B cell (primary cell): ENCODE data around the gene FBXL13. TPM values are rescaled to one million over a fixed set of nuclear protein-coding genes. Genes with fewer than 3 reads are reported as not detected.

Experiments used
- ATAC-seq: fragments of 200-7000 bp; cut with Tn5 transposase; one replicate; pipeline ENCODE4 v1.10.0; 2021; ENCODE audit warnings: low read depth, mild to moderate bottlenecking, moderate number of reproducible peaks, moderate library complexity
- CTCF ChIA-PET: fragments of 350-600 bp; sonication (Branson Sonifier 250); formaldehyde crosslinking; loops from one replicate; lab custom pipeline; 2021; ENCODE audit warnings: antibody characterized with exemption, inconsistent platforms; lab: Charles Lee
- POLR2A ChIA-PET: fragments of 350-600 bp; sonication (Branson Sonifier 250); formaldehyde crosslinking; loops from one replicate; lab custom pipeline; 2021; ENCODE audit warnings: antibody characterized with exemption; lab: Charles Lee
- DNase-seq: peaks from one replicate; pipeline ENCODE4 v3.0.0; 2013
- H2AFZ ChIP-seq: 2 replicates; pipeline ENCODE4 v1.6.1; 2012; ENCODE audit warnings: mild to moderate bottlenecking, low read depth, low read length; ENCODE audit not compliant: insufficient read depth, poor library complexity, severe bottlenecking
- H3K27ac ChIP-seq, 2 donors: 1 replicate in 1 of 2; 2 replicates in 1 of 2; pipeline ENCODE4 v1.5.1; 2012 to 2013; ENCODE audit warnings: low read length in 2 of 2, mild to moderate bottlenecking in 2 of 2, moderate library complexity in 1 of 2
- H3K27me3 ChIP-seq, 4 experiments: fragments of 200-600 bp in 1 of 4; sonication (generic) in 1 of 4; replicated peaks in 1 of 4; 1 replicate in 2 of 4; 2 replicates in 2 of 4; pipeline versions ENCODE4 v1.6.1 to v1.7.0; 2013 to 2016; ENCODE audit warnings: low read length in 3 of 4, mild to moderate bottlenecking in 2 of 4, mixed read lengths in 1 of 4, moderate library complexity in 1 of 4; ENCODE audit not compliant: insufficient read depth in 4 of 4, control insufficient read depth in 3 of 4; ENCODE audit errors: control extremely low read depth in 1 of 4
- H3K36me3 ChIP-seq, 2 experiments: replicated peaks in 1 of 2; 1 replicate in 1 of 2; 2 replicates in 1 of 2; pipeline versions ENCODE4 v1.6.1 to v1.7.1; 2013; ENCODE audit warnings: low read length in 1 of 2; ENCODE audit not compliant: insufficient read depth in 2 of 2, control insufficient read depth in 1 of 2; ENCODE audit errors: control extremely low read depth in 1 of 2, extremely low read depth in 1 of 2
- H3K4me1 ChIP-seq, 2 donors: fragments of 200-600 bp in 1 of 2; sonication (generic) in 1 of 2; 1 replicate in 1 of 2; 2 replicates in 1 of 2; pipeline versions ENCODE4 v1.5.1 to v1.6.1; 2013 to 2017; ENCODE audit warnings: low read length in 2 of 2; ENCODE audit not compliant: control insufficient read depth in 2 of 2, insufficient read depth in 2 of 2
- H3K4me2 ChIP-seq: replicated peaks from 2 replicates; pipeline ENCODE3; 2012; ENCODE audit warnings: mild to moderate bottlenecking, low read depth, low read length; ENCODE audit not compliant: poor library complexity, severe bottlenecking
- H3K4me3 ChIP-seq, 5 experiments: fragments of 200-600 bp in 1 of 5; sonication (generic) in 1 of 5; 1 replicate in 3 of 5; 2 replicates in 2 of 5; pipeline versions ENCODE4 v1.5.1 to v1.7.0; 2011 to 2016; ENCODE audit warnings: low read length in 4 of 5, mild to moderate bottlenecking in 4 of 5, low read depth in 2 of 5, control low read depth in 1 of 5, moderate library complexity in 1 of 5; ENCODE audit not compliant: insufficient read depth in 1 of 5; ENCODE audit errors: control extremely low read depth in 1 of 5, extremely low read depth in 1 of 5
- H3K79me2 ChIP-seq: fragments of 200-600 bp; sonication (generic); one replicate; pipeline ENCODE4 v1.6.0; 2016; ENCODE audit warnings: low read length; ENCODE audit not compliant: control insufficient read depth, insufficient read depth
- H3K9ac ChIP-seq: fragments of 200-600 bp; sonication (generic); 2 replicates; pipeline ENCODE4 v1.6.1; 2017; ENCODE audit warnings: mild to moderate bottlenecking, low read length, moderate library complexity
- H3K9me3 ChIP-seq, 3 donors: one replicate each; pipeline versions ENCODE4 v1.6.1 to v1.7.1; 2013; ENCODE audit warnings: low read length in 2 of 3; ENCODE audit not compliant: control insufficient read depth in 2 of 3, insufficient read depth in 1 of 3; ENCODE audit errors: control extremely low read depth in 1 of 3
- H4K20me1 ChIP-seq: 2 replicates; pipeline ENCODE4 v1.6.0; 2012; ENCODE audit warnings: mild to moderate bottlenecking, low read length; ENCODE audit not compliant: insufficient read depth, control insufficient read depth, poor library complexity, severe bottlenecking
- H3K27ac Mint-ChIP-seq: one replicate; pipeline ENCODE4 v1.8.0; 2021; ENCODE audit warnings: mixed read lengths
- H3K27me3 Mint-ChIP-seq: one replicate; pipeline ENCODE4 v1.8.0; 2021; ENCODE audit warnings: mixed read lengths
- H3K4me1 Mint-ChIP-seq: one replicate; pipeline ENCODE4 v1.8.0; 2021; ENCODE audit warnings: mixed read lengths
- H3K4me3 Mint-ChIP-seq: one replicate; pipeline ENCODE4 v1.8.0; 2021; ENCODE audit warnings: mixed read lengths
- H3K9me3 Mint-ChIP-seq: one replicate; pipeline ENCODE4 v1.8.0; 2022; ENCODE audit warnings: mixed read lengths; ENCODE audit not compliant: insufficient read depth
- CTCF ChIP-seq: fragments of 200-600 bp; IDR thresholded peaks from one replicate; pipeline ENCODE4 v1.8.0; 2022; ENCODE audit warnings: antibody characterized with exemption, mild to moderate bottlenecking
- EZH2 ChIP-seq: IDR thresholded peaks from 2 replicates; pipeline ENCODE4 v1.6.1; 2012; ENCODE audit warnings: borderline replicate concordance, low read depth, mild to moderate bottlenecking, moderate library complexity, low read length; ENCODE audit not compliant: insufficient read depth, poor library complexity, severe bottlenecking
- WGBS: methylation state at CpG from one replicate; pipeline ENCODE4 v1.1.5; 2013; ENCODE audit warnings: missing lambda C conversion rate; ENCODE audit not compliant: insufficient coverage; 5-methylcytosine and 5-hydroxymethylcytosine counted together
- intact Hi-C: fragments of 100-400 bp; cut with micrococcal nuclease; formaldehyde crosslinking; loops from one replicate; pipeline ENCODE4 v1.10.0; 2022
- polyA plus RNA-seq: library from polyadenylated mRNA; depleted of rRNA; stranded (reverse); fragments of >200 nt; gene quantifications from 2 replicates; pipeline ENCODE4 v1.2.3, GENCODE V29; 2012
- total RNA-seq, 2 donors: library from RNA; stranded (reverse); fragments of 120-200 nt in 1 of 2; gene quantifications; 1 replicate in 1 of 2; 2 replicates in 1 of 2; pipeline versions ENCODE4 v1.2.3 to v1.2.4, GENCODE V29; 2013 to 2022

Gene FBXL13
- total and polyA plus RNA-seq, 2 donors (not counting 1 experiment from before 2014, with no cell fraction given) = 0.22 to 4.0 TPM

- Histone ChIP-seq H4K20me1 (no peaks in the 10 kb centered on the region), H3K9me3 (no peaks in the 10 kb centered on the region), H3K4me3 (no peak overlapping the region), H2AFZ (no peak overlapping the region), H3K9ac (no peak overlapping the region), H3K4me2 (no peak overlapping the region), H3K4me1 (no peaks in the 10 kb centered on the region), H3K79me2 (no peaks in the 10 kb centered on the region), H3K27me3 (no peaks in the 10 kb centered on the region), H3K36me3 (no peaks in the 10 kb centered on the region), H3K27ac (no peak overlapping the region)
- WGBS = 100% methylated on average over 1 of the region's 1 CpG
- Mint-ChIP-seq H3K9me3 (no peaks in the 10 kb centered on the region), H3K27ac (no peak overlapping the region), H3K27me3 (no peaks in the 10 kb centered on the region), H3K4me3 (no peak overlapping the region), H3K4me1 (no peaks in the 10 kb centered on the region)
- ATAC-seq (no peak), DNase-seq (no peak)
- POLR2A ChIA-PET = no interaction called here
- intact Hi-C loops = no loop called here
- CTCF ChIA-PET = no interaction called here
- TF ChIP-seq CTCF (no peak), EZH2 (no peak)
These were observed 135.9 kb downstream of the FBXL13 start for GRCh38 chr7:102938679-102939078.

GRCh38 chr7:102935450-102936115 lies 139.0 kb downstream of the FBXL13 start:
- Histone ChIP-seq H3K36me3 (no peaks in the 10 kb centered on the region), H3K27ac (no peak overlapping the region), H2AFZ (peak overlapping the region; percentile 21), H3K4me1 (no peaks in the 10 kb centered on the region), H3K27me3 (no peaks in the 10 kb centered on the region), H3K4me3 (no peak overlapping the region), H3K79me2 (no peaks in the 10 kb centered on the region), H3K9ac (no peak overlapping the region), H4K20me1 (no peaks in the 10 kb centered on the region), H3K9me3 (no peaks in the 10 kb centered on the region), H3K4me2 (no peak overlapping the region)
- no peaks in the 10 kb centered on the region for H3K27me3 Mint-ChIP-seq
- no peaks in the 10 kb centered on the region for H3K9me3 Mint-ChIP-seq
- H3K4me3 Mint-ChIP-seq = no peak overlapping the region
- ATAC-seq = no peak
- 20% methylated on average over 1 of the region's 6 CpGs for whole genome bisulfite sequencing
- TF ChIP-seq CTCF (no peak), EZH2 (no peak)
- H3K27ac Mint-ChIP-seq = no peak overlapping the region
- POLR2A ChIA-PET = no interaction called here
- CTCF ChIA-PET = no interaction called here
- DNase-seq = no peak
- intact Hi-C loops = no loop called here
- no peaks in the 10 kb centered on the region for H3K4me1 Mint-ChIP-seq
